G401 (cell line): ENCODE results near the gene ARHGAP22. TPM values are rescaled to one million over a fixed set of nuclear protein-coding genes. Genes with fewer than 3 reads are reported as not detected.

Experiments
- DNase-seq: peaks from one replicate; pipeline ENCODE4 v3.0.0-alpha.2; 2015; ENCODE audit warnings: low spot score
- in situ Hi-C: cut with HindIII; loops from 2 replicates; pipeline ENCODE4 v1.10.0; 2016; ENCODE audit warnings: low sequenced_read_pairs, mixed read lengths
- total RNA-seq: library from RNA; depleted of rRNA; stranded (reverse); fragments of >200 nt; shearing (Covaris generic); gene quantifications from 2 replicates; pipeline ENCODE4 v1.2.3, GENCODE V29; 2014

Gene ARHGAP22
- total RNA-seq, 1 experiment from 2014 or later: 1.2 TPM

GRCh38 chr10:48595539-48595932, 9.3 kb downstream of the ARHGAP22 start:
- in situ Hi-C loops: no loop called here
- DNase-seq: no peak

DNA sequence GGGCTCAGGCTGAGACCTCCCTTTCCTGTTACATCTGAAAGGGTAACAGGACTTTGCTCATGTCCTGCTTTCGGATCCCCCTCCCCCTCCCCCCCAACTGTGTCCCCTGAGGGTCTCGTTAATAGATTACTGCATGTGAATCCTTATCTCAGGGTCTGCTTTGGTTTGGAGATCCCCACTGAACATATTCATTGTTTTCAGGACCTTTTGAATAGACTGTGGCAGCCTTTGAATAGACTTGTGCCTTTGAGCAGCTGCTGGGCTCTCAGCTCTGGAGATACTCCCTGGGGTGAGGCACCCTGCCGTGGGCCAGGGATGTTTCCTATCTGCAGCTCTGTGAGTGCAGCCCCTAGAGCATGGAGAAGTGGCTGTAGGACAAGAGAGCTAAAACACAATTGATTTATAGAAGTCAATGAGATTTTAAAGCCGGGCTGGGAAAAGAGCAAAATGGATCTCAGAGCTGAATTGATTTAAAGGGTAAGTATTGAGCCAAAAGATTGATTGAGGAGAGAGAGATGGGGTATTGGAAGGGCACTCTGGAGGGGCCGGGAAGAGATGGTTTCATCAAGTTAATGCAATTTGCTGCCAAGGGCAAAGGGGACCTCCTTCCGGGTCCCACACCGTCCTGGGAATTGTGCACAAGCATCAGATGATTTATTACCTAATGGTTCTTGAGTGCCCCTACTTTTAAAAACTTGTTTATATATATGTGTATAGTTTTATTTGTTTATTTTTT, 9.9 kb downstream of the ARHGAP22 start:
- DNase-seq: no peak
- in situ Hi-C loops: no loop called here

DNA sequence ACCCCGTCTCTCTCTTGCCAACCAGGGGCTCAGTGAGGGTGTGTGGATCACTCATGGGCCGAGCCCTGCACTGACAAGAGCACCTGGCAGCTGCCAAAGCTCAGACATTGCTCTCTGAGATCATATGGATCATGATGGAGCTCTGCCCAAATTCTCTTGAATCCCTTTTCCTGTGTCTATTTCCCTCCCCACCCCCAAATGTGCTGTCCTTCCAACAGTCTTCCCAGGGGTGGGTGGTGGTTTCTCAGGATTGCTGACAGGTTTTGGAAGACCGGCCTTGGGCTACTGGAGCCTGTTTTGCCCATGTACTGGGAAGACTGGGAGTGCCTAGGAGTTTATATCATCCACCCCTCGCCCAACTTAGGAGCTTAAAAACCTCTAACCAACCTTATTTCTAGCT, 10.5 kb downstream of the ARHGAP22 start:
- no peak for DNase-seq
- in situ Hi-C loops: no loop called here

- DNase-seq: no peak
- in situ Hi-C loops: no loop called here
Observed at GRCh38 chr10:48592346-48592745, 12.5 kb downstream of the ARHGAP22 start.

DNA sequence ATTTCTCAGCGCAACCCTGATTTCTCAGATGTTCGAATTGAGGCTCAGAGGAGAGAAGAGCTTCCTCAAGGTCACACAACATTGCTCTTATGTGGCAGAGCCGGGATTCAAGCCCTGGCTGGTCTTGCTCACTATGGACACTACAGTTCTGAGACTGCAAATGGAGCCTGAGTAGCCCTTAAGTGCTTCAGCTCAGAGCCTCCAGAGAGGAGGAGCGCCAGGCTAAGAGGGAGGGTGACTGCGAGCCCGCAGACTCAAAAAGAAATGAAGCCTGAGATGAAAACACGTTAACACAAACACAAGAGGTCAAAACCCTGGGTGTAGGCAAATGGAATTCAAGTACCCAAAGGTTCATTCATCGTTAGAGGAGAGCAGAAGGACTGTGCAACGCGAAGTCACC, 13.9 kb downstream of the ARHGAP22 start:
- in situ Hi-C loops: no loop called here
- no peak for DNase-seq

- in situ Hi-C loops: no loop called here
- no peak for DNase-seq
Observed at GRCh38 chr10:48589266-48589665, 15.6 kb downstream of the ARHGAP22 start.

GRCh38 chr10:48587819-48588218, 17.1 kb downstream of the ARHGAP22 start:
- in situ Hi-C loops: no loop called here
- no peak for DNase-seq

DNA sequence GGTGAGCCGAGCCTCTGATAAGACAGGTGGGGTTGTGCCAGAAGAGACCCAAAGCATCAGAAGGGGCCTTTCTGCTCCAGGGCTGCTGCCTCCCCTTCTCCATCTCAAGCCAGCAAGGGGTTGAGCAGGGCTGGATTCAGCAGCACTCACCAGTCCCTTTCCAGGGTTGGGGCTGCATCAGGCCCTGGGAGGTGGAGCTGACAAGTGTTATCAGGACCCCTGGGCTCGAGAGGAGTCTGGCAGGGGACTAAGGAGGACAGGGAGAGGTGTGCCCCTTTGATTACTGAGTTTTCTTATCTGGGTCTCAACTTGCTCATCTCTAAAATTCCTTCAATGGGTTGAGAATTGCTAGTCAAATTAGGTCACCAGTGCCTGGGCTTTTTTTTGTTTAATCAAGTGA, 17.8 kb downstream of the ARHGAP22 start:
- DNase-seq: no peak
- in situ Hi-C loops: no loop called here

- in situ Hi-C loops: no loop called here
Observed at GRCh38 chr10:48582970-48583369, 21.9 kb downstream of the ARHGAP22 start.

GRCh38 chr10:48580236-48580635, 24.6 kb downstream of the ARHGAP22 start:
- in situ Hi-C loops: no loop called here
- DNase-seq: no peak

More at GRCh38 chr10:48582970-48583369, 21.9 kb downstream of the ARHGAP22 start:
- DNase-seq: no peak

DNA sequence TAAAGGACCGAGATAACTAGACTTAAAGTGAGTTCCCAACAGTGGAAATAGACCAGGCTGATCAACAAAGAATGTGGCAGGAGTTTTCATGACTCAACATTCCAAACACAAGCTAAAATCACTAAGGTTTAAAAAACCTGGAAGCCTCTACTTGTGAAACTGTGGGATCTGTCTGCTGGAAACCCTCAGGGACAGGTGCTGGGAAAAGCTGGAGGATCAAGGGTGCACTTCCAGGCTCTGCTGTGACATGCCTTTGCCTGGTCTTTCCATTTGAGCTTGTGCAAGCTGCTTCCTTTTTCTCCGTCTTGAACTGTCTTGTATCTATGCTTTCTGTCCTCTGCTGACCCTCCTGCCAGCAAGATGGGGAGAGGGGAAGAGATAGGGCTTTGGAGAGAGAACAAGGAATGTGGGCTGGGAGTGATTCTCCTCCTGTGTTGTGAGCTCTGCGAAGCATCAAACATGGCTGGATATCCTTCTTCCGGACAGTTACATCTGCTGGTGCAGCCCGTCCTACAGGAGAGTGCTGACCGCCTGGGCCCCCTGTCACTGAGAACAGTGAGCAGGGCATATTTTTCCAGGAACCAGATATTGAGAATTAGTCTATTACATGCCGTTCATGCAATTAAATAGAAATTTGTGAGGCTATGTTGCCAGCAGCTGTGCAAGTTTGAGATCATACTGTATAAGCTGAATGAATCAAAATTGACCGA, 25.5 kb downstream of the ARHGAP22 start:
- in situ Hi-C loops: no loop called here

DNA sequence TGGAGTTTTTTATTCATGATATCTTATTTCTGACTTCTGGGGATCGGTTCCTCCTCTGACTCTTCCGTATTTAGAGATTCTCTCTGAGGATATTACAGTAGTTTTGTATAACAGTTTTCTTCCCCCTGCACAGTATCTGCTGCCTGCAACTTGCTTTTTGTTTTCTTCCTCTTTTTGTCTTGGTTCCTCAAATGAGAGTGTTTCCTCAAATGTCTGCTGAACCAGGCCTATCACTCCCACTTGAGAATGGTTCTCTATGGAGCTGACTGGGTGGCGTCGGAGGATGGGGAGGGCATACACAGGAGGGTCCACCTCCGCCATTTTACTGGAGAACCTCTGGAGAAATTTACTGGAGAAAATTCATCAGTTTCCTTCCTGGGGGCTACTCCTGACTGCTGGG, 27.7 kb downstream of the ARHGAP22 start:
- no peak for DNase-seq
- in situ Hi-C loops: no loop called here

More for the DNA sequence above, 25.5 kb downstream of the ARHGAP22 start:
- DNase-seq: no peak

- in situ Hi-C loops: no loop called here
- no peak for DNase-seq
Observed at GRCh38 chr10:48576501-48576900, 28.4 kb downstream of the ARHGAP22 start.

DNA sequence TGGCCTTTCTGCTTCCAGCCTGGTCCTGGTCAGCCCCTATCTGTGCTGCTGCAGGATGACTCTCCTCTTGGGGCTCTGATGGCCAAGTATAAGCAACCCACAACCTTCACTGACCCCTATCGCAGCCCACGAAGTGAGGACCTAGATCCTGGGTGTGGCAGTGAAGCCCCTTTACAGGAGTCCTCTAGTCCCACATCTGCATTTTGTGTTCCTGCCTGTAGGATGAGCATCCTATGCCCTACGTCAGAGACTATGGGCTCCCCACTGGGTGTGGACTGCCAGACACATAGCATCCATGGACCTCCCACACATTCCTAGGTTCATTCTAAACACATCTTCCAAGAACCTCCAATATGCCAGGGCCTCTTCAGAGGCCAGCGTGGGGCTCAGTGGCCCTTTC, 29.0 kb downstream of the ARHGAP22 start:
- no peak for DNase-seq
- in situ Hi-C loops: no loop called here

GRCh38 chr10:48574817-48575380, 30.0 kb downstream of the ARHGAP22 start:
- no peak for DNase-seq
- in situ Hi-C loops: no loop called here

GRCh38 chr10:48574322-48574796, 30.5 kb downstream of the ARHGAP22 start:
- DNase-seq: no peak

DNA sequence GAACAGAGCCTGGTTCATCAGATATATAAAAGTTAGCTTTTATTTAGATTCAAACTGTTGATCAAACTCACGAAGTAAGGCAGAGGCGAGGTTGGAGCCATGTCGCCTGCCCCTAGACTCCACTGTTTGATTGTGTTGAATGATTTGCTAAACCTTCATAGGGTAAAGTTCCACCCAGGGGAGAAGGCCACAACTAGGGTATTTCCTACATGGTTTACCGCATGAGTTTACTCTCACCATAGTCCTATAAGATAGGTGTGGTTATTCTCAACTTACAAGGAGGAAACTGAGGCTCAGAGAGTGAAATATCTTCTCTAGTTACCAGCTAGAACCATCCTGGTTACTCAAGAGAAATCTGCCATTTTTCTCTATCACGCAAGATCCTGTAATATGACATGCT, 31.8 kb downstream of the ARHGAP22 start:
- in situ Hi-C loops: no loop called here
- DNase-seq: no peak

More at GRCh38 chr10:48574322-48574796, 30.5 kb downstream of the ARHGAP22 start:
- in situ Hi-C loops: no loop called here

- in situ Hi-C loops: no loop called here
- DNase-seq: no peak
Observed at GRCh38 chr10:48572414-48572813, 32.5 kb downstream of the ARHGAP22 start.

DNA sequence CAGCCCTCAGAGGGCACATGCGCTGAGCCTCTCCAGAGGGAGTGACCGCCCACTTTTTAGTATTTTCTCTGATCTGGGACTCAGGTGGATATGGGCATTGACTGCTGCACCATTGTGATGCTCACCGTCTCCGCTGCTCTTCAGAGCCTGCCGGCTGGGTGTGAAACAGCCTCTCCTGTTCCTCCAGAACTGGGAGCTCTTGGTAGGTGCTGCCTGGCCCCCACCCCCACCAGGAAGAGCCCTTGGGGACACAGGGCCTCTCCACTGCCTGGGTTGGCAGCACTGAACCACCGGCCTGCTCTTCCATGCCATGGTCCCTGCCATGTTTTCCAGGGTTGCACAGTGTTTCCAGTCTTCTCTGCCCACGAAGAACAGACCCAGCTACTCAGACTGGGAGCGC, 36.3 kb downstream of the ARHGAP22 start:
- in situ Hi-C loops: no loop called here
- no peak for DNase-seq

- in situ Hi-C loops: no loop called here
- DNase-seq: no peak
Observed at GRCh38 chr10:48568131-48568530, 36.7 kb downstream of the ARHGAP22 start.
